WERI-Rb-1 (cell line): ENCODE measurements around the gene ATXN7.

ENCODE experiments used
- DNase-seq: peaks from one replicate; pipeline ENCODE4 v3.0.0-alpha.2; 2020
- H3K27ac ChIP-seq: fragments of 250-450 bp; sonication (Bioruptor Pico); 2 replicates; pipeline ENCODE4 v1.5.1; 2020; ENCODE audit warnings: mild to moderate bottlenecking, moderate library complexity
- H3K27me3 ChIP-seq: fragments of 250-450 bp; sonication (Bioruptor Pico); 2 replicates; pipeline ENCODE4 v1.5.1; 2021; ENCODE audit warnings: mild to moderate bottlenecking, low read depth, moderate library complexity; ENCODE audit not compliant: insufficient read depth, severe bottlenecking
- H3K36me3 ChIP-seq: fragments of 250-450 bp; sonication (Bioruptor Pico); 2 replicates; pipeline ENCODE4 v1.5.1; 2020; ENCODE audit warnings: mild to moderate bottlenecking, moderate library complexity
- H3K4me3 ChIP-seq: 2 replicates; pipeline ENCODE4 v1.5.1; 2011; ENCODE audit warnings: low read depth, mild to moderate bottlenecking, control low read depth, low read length
- H3K9me3 ChIP-seq: fragments of 250-450 bp; sonication (Bioruptor Pico); 2 replicates; pipeline ENCODE4 v1.5.1; 2021; ENCODE audit warnings: mild to moderate bottlenecking, moderate library complexity; ENCODE audit not compliant: severe bottlenecking
- TF ChIP-seq, protein P1 (sequence below): IDR thresholded peaks from 2 replicates; pipeline ENCODE4 v1.5.1; 2011; ENCODE audit warnings: low read depth, mild to moderate bottlenecking, control low read depth, inconsistent platforms, low read length

The ATXN7 gene

DNA sequence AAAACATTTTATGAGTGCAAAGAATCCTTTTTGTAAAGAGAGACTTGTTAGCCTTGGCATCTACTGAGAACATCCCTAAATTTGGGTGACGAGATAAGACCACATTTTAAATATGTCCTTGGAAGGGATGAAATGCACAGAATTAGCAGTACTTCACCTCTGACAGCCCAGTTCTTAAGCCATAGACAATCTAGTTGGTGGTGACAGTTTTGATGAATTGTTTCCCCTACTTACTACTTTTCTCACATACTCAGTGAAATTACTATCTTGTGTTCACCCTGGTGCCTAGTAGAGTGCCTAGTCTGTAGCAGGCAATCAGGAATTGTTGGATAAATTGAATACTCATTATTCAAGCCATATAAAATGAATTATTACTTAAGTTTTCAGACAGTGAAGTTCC is 45.1 kb downstream of the ATXN7 start:
- Histone ChIP-seq H3K4me3 (no peak overlapping the region), H3K27me3 (no peaks in the 10 kb centered on the region), H3K27ac (no peak overlapping the region), H3K36me3 (peaks cover 5% of the 10 kb centered on the region), H3K9me3 (no peaks in the 10 kb centered on the region)
- no peak for DNase-seq
- TF ChIP-seq, protein P1, sequence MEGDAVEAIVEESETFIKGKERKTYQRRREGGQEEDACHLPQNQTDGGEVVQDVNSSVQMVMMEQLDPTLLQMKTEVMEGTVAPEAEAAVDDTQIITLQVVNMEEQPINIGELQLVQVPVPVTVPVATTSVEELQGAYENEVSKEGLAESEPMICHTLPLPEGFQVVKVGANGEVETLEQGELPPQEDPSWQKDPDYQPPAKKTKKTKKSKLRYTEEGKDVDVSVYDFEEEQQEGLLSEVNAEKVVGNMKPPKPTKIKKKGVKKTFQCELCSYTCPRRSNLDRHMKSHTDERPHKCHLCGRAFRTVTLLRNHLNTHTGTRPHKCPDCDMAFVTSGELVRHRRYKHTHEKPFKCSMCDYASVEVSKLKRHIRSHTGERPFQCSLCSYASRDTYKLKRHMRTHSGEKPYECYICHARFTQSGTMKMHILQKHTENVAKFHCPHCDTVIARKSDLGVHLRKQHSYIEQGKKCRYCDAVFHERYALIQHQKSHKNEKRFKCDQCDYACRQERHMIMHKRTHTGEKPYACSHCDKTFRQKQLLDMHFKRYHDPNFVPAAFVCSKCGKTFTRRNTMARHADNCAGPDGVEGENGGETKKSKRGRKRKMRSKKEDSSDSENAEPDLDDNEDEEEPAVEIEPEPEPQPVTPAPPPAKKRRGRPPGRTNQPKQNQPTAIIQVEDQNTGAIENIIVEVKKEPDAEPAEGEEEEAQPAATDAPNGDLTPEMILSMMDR = no peak

DNA sequence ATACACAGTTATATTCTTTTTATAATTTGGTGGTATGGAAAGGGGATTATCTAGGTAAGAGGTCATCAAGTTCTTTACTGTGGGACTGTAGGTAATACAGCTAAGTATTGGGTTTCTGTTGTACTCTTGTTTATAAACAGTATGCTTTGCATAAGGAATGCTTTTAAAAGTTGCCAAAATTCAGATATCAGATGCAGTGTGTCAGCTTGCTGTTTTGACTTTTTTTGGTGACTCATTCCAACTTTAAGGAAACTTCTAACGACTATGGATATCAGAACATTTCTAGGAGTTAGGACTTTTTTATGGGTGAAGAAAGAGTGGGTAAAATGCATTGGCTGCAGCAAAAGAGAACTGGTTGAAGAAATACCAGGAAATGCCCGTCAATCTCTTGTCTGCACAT is 45.8 kb downstream of the ATXN7 start:
- H3K27me3 ChIP-seq = no peaks in the 10 kb centered on the region
- H3K36me3 ChIP-seq = peaks cover 3% of the 10 kb centered on the region
- TF ChIP-seq, protein P1 = no peak
- no peaks in the 10 kb centered on the region for H3K9me3 ChIP-seq
- DNase-seq = no peak
- H3K27ac ChIP-seq = no peak overlapping the region
- H3K4me3 ChIP-seq = no peak overlapping the region

DNA sequence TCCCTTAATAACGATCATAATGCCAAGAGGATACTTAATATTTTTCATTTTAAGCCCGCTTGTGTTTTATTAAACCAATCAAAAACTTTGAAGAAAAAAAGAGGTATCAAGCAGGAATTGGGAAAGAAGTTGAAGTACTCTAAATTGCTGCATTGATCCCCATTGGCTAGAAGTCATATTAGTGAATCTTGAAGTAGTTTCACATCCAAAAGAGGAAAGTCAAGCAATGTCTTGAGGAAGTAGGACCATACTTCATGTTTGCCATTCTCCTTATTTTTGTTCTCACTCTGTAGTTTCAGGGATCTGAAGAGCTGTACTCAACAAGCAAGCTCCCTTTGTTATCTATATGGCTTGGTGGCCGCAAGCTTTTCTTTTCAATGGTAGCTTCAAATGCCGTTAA is 46.3 kb downstream of the ATXN7 start:
- Histone ChIP-seq H3K36me3 (peaks cover 5% of the 10 kb centered on the region), H3K4me3 (no peak overlapping the region), H3K27me3 (no peaks in the 10 kb centered on the region), H3K9me3 (no peaks in the 10 kb centered on the region), H3K27ac (no peak overlapping the region)
- TF ChIP-seq, protein P1 = no peak
- DNase-seq = no peak

DNA sequence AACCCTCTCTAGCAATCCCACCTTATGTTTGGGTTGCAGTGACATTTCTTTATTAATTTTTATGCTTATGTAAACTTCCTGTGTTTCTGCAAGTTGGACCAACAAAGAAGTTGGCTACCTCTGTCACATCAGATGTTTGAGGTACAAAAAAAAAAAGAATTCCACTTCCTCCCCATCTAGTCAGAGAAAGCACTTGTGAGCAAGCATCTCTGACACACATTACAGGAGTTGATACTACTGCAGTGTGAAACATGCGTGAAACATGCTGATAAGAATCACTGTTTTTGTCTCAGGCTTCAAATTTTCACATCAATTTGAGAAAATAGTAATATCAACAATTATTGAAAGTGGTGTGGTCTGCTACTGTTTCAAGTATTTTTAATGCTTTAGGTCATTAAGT is 47.2 kb downstream of the ATXN7 start:
- Histone ChIP-seq H3K27ac (no peak overlapping the region), H3K9me3 (no peaks in the 10 kb centered on the region), H3K4me3 (no peak overlapping the region), H3K27me3 (no peaks in the 10 kb centered on the region), H3K36me3 (peaks cover 11% of the 10 kb centered on the region)
- no peak for DNase-seq
- TF ChIP-seq, protein P1 = no peak

DNA sequence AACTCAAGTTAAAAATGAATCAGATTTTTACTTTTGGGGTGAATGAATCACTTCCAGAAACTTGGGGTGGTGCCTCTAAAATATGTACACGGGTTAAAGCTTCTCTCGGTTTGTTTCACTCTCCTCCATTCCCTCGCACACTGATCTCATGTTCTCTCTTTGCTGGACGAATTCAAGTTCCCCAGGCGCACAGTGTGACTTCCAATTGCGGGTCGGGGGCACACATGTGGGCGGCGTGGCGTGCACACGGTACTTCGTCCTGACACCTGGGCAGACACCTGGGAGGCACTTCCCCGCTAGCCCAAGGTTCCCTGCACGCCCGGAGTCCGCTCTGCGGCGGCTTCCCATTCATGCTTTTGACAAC is 47.8 kb downstream of the ATXN7 start:
- Histone ChIP-seq H3K27me3 (no peaks in the 10 kb centered on the region), H3K4me3 (peak overlapping the region; percentile 75), H3K9me3 (no peaks in the 10 kb centered on the region), H3K36me3 (peaks cover 17% of the 10 kb centered on the region), H3K27ac (peak overlapping the region; percentile 84)
- no peak for DNase-seq
- TF ChIP-seq, protein P1 = no peak

DNA sequence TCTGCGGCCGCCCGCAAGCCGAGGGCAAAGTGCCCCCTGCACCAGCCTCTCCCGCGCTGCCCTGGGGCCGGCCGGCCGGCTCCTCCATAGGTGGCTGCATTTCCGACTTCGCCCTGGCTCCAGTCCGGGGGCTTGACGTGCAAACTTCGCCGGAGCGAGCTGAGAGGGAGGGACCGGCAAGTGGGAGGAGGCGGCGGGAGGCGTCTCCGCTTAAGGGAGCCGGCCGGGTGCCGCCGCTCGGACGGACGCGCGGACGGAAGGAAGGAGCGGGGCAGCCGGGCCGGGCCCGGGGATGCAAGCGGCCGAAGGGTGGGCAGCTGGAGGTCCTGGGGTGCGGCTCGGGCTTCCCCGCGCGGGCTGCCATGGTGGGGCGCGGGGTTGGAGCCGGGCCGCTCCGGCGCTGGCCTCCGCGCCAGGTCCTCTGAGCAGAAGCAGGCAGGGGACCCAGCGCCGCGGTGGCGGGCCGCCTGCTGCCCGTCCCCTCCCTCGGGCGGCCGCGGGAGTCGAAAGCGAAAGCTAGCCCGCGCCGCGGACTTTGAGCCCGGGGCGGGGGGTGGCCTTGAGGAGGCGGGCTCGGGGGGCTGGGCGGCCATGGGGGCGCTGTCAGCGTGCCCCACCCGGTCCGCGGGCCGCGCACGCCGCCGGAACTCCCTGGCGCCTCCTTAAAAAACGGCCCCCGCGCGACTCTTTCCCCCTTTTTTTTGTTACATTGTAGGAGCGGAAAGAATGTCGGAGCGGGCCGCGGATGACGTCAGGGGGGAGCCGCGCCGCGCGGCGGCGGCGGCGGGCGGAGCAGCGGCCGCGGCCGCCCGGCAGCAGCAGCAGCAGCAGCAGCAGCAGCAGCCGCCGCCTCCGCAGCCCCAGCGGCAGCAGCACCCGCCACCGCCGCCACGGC is 48.5 kb downstream of the ATXN7 start, which contains the start of gene SCAANT1:
Gene SCAANT1, minus strand, starts transcription at position 511 of the 895 bp plus-strand sequence.
- no peaks in the 10 kb centered on the region for H3K9me3 ChIP-seq
- H3K27me3 ChIP-seq = no peaks in the 10 kb centered on the region
- H3K27ac ChIP-seq = peak within 1 kb of the TSS; percentile 84
- H3K4me3 ChIP-seq = peak within 1 kb of the TSS; percentile 75
- peak; percentile 83 for DNase-seq
- H3K36me3 ChIP-seq = peaks cover 23% of the 10 kb centered on the region
- TF ChIP-seq, protein P1 = 0 out of 2 replicates have a peak, but pooled peaks have one; percentile 0
